GM23338 (cell line): Measurements from ENCODE around the gene CD302. TPM values are rescaled to one million over a fixed set of nuclear protein-coding genes. Genes with fewer than 3 reads are reported as not detected.

Experiments used
- ATAC-seq: fragments of 200-7000 bp; cut with Tn5 transposase; 3 replicates; pipeline ENCODE4 v1.9.1; 2020
- DNase-seq: peaks from one replicate; pipeline ENCODE4 v3.0.0-alpha.2; 2015; ENCODE audit warnings: low spot score
- H2AFZ ChIP-seq: fragments of 200-600 bp; sonication (generic); 2 replicates; pipeline ENCODE4 v1.8.0; 2016; ENCODE audit warnings: antibody characterized with exemption, mild to moderate bottlenecking, moderate library complexity
- H3F3A ChIP-seq: fragments of 200-600 bp; sonication (generic); replicated peaks from 2 replicates; pipeline ENCODE4 v1.8.0; 2017; ENCODE audit warnings: antibody characterized with exemption, mixed run types, low read depth
- H3K27ac ChIP-seq: fragments of 200-600 bp; sonication (generic); 2 replicates; pipeline ENCODE4 v1.6.1; 2016; ENCODE audit warnings: low read depth
- H3K27me3 ChIP-seq: fragments of 200-600 bp; sonication (generic); 2 replicates; pipeline ENCODE4 v1.8.0; 2016; ENCODE audit warnings: mild to moderate bottlenecking, mixed run types, moderate library complexity; ENCODE audit not compliant: insufficient read depth
- H3K36me3 ChIP-seq: fragments of 200-600 bp; sonication (generic); 2 replicates; pipeline ENCODE4 v1.8.0; 2016; ENCODE audit warnings: mild to moderate bottlenecking; ENCODE audit not compliant: insufficient read depth
- H3K4me1 ChIP-seq: fragments of 200-600 bp; sonication (generic); 2 replicates; pipeline ENCODE4 v1.8.0; 2016; ENCODE audit warnings: mild to moderate bottlenecking, moderate library complexity; ENCODE audit not compliant: insufficient read depth
- H3K4me2 ChIP-seq: fragments of 200-600 bp; sonication (generic); 2 replicates; pipeline ENCODE4 v1.7.1; 2017; ENCODE audit warnings: mixed run types
- H3K4me3 ChIP-seq: fragments of 200-600 bp; sonication (generic); 2 replicates; pipeline ENCODE4 v1.6.1; 2016; ENCODE audit warnings: mixed run types
- H3K79me2 ChIP-seq: fragments of 200-600 bp; sonication (generic); replicated peaks from 2 replicates; pipeline ENCODE4 v1.8.0; 2017; ENCODE audit warnings: mild to moderate bottlenecking; ENCODE audit not compliant: insufficient read depth
- H3K9me2 ChIP-seq: fragments of 200-600 bp; sonication (generic); 2 replicates; pipeline ENCODE4 v1.8.0; 2017; ENCODE audit not compliant: insufficient read depth
- H4K20me1 ChIP-seq: fragments of 200-600 bp; sonication (generic); replicated peaks from 2 replicates; pipeline ENCODE4 v1.8.0; 2017; ENCODE audit warnings: mild to moderate bottlenecking; ENCODE audit not compliant: insufficient read depth
- H3K27ac Mint-ChIP-seq: 2 replicates; pipeline ENCODE4 v1.8.0; 2020; ENCODE audit warnings: inconsistent platforms, mild to moderate bottlenecking, moderate library complexity, mixed read lengths
- H3K27me3 Mint-ChIP-seq: 3 replicates; pipeline ENCODE4 v1.8.0; 2022; ENCODE audit warnings: low read depth, mild to moderate bottlenecking, moderate library complexity, mixed read lengths, inconsistent platforms; ENCODE audit not compliant: insufficient read depth, poor library complexity
- H3K36me3 Mint-ChIP-seq: 3 replicates; pipeline ENCODE4 v1.8.0; 2021; ENCODE audit warnings: low read depth, mild to moderate bottlenecking, inconsistent platforms, moderate library complexity, mixed read lengths
- H3K4me1 Mint-ChIP-seq: 3 replicates; pipeline ENCODE4 v1.8.0; 2020; ENCODE audit warnings: mild to moderate bottlenecking, inconsistent platforms, mixed read lengths
- H3K4me3 Mint-ChIP-seq: 3 replicates; pipeline ENCODE4 v1.8.0; 2021; ENCODE audit warnings: moderate library complexity, mild to moderate bottlenecking, inconsistent platforms, mixed read lengths
- H3K9me3 Mint-ChIP-seq: 3 replicates; pipeline ENCODE4 v1.8.0; 2020; ENCODE audit warnings: moderate library complexity, mild to moderate bottlenecking, inconsistent platforms, mixed read lengths
- CREB1 ChIP-seq: fragments of 250-450 bp; sonication (Bioruptor Pico); IDR thresholded peaks from 2 replicates; pipeline ENCODE4 v1.5.0; 2020; ENCODE audit warnings: low read depth, mild to moderate bottlenecking, moderate library complexity
- EZH2 ChIP-seq: fragments of 200-600 bp; sonication (generic); IDR thresholded peaks from one replicate; pipeline ENCODE4 v1.8.0; 2017; ENCODE audit warnings: antibody characterized with exemption, mild to moderate bottlenecking, low read depth; ENCODE audit not compliant: unreplicated experiment
- EZH2phosphoT487 ChIP-seq: fragments of 200-600 bp; sonication (generic); IDR thresholded peaks from one replicate; pipeline ENCODE4 v1.8.1; 2018; ENCODE audit warnings: antibody characterized with exemption; ENCODE audit not compliant: unreplicated experiment
- JUNB ChIP-seq: IDR thresholded peaks from one replicate; pipeline ENCODE4 v1.6.1; 2016; ENCODE audit warnings: antibody characterized with exemption; ENCODE audit not compliant: unreplicated experiment
- NANOG ChIP-seq: IDR thresholded peaks from 2 replicates; pipeline ENCODE4 v1.6.1; 2016; ENCODE audit warnings: antibody characterized with exemption, borderline replicate concordance
- POLR2AphosphoS5 ChIP-seq: IDR thresholded peaks from 2 replicates; pipeline ENCODE4 v1.6.1; 2016; ENCODE audit warnings: antibody characterized with exemption, low read depth
- STAT1 ChIP-seq: IDR thresholded peaks from one replicate; pipeline ENCODE4 v1.6.1; 2016; ENCODE audit warnings: antibody characterized with exemption; ENCODE audit not compliant: unreplicated experiment
- ZNF114 ChIP-seq: fragments of 250-450 bp; sonication (Bioruptor Pico); IDR thresholded peaks from 2 replicates; pipeline ENCODE4 v1.5.0; 2020; ENCODE audit warnings: mild to moderate bottlenecking, moderate library complexity
- ZNF331 ChIP-seq: fragments of 250-450 bp; sonication (Bioruptor Pico); IDR thresholded peaks from 2 replicates; pipeline ENCODE4 v1.5.0; 2020; ENCODE audit warnings: low read depth, mild to moderate bottlenecking, moderate library complexity
- polyA plus RNA-seq: library from polyadenylated mRNA; unstranded; fragments of >200 nt; fragmentation: Nextera tagmentation; extraction: Ambion mirVana; gene quantifications from 2 replicates; pipeline ENCODE4 v1.2.1, GENCODE V29; 2016
- total RNA-seq: library from RNA; depleted of rRNA; stranded (reverse); fragments of >200 nt; shearing (Covaris generic); gene quantifications from 2 replicates; pipeline ENCODE4 v1.2.3, GENCODE V29; 2014
- TF ChIP-seq, protein P1 (sequence below): fragments of 250-450 bp; sonication (Bioruptor Pico); IDR thresholded peaks from 2 replicates; pipeline ENCODE4 v1.5.0; 2020; ENCODE audit warnings: mild to moderate bottlenecking, moderate library complexity
- TF ChIP-seq, protein P2 (sequence below), 2 experiments: fragments of 200-600 bp in 1 of 2; sonication (generic) in 1 of 2; conservative IDR thresholded peaks; 2 replicates each; pipeline versions ENCODE4 v1.5.1 to v1.6.1; 2016 to 2017; ENCODE audit warnings: antibody characterized with exemption in 2 of 2, low read depth in 2 of 2, mild to moderate bottlenecking in 2 of 2, moderate library complexity in 1 of 2
- TF ChIP-seq, protein P3 (sequence below): IDR thresholded peaks from 2 replicates; pipeline ENCODE4 v1.6.1; 2016; ENCODE audit warnings: antibody characterized with exemption
- TF ChIP-seq, protein P4 (sequence below): IDR thresholded peaks from one replicate; pipeline ENCODE4 v1.6.1; 2018; ENCODE audit warnings: antibody characterized with exemption; ENCODE audit not compliant: unreplicated experiment

CD302 gene
- total and polyA plus RNA-seq, 2 experiments from 2014 or later, result 1.6 to 1.9 TPM

DNA sequence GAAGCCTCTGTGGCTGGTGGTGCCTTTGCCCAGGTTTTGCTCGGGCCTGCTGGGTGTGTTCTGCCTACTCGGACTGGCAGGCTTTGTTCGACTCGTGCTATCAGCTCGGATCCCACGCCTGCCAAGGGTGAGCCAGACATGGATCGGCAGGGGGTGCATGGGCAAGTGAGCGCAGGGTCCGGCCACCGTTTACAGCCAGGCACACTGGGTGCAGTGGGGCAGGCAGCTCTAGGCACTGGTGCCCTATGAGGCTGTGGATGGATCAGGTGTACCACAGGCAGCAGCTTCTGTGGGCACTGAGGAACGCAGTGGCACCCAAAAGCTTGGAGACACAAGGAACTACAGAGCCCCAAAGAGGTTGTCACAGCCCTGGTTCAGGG is 60.1 kb downstream of the CD302 start:
- no peaks in the 10 kb centered on the region for H3K27me3 ChIP-seq
- H3K36me3 ChIP-seq, result peaks cover 24% of the 10 kb centered on the region; the same call in 1 of the 2 replicates
- ATAC-seq (peak; percentile 14; the same call in 2 of the 3 replicates), DNase-seq (no peak)
- H3K4me3 ChIP-seq, result no peak overlapping the region
- H3K4me1 ChIP-seq, result no peaks in the 10 kb centered on the region
- H3K4me3 Mint-ChIP-seq, result no peak overlapping the region
- peaks cover 99% of the 10 kb centered on the region for H3K79me2 ChIP-seq
- TF ChIP-seq EZH2, result no peak
- no peak for TF ChIP-seq STAT1
- TF ChIP-seq, protein P1, sequence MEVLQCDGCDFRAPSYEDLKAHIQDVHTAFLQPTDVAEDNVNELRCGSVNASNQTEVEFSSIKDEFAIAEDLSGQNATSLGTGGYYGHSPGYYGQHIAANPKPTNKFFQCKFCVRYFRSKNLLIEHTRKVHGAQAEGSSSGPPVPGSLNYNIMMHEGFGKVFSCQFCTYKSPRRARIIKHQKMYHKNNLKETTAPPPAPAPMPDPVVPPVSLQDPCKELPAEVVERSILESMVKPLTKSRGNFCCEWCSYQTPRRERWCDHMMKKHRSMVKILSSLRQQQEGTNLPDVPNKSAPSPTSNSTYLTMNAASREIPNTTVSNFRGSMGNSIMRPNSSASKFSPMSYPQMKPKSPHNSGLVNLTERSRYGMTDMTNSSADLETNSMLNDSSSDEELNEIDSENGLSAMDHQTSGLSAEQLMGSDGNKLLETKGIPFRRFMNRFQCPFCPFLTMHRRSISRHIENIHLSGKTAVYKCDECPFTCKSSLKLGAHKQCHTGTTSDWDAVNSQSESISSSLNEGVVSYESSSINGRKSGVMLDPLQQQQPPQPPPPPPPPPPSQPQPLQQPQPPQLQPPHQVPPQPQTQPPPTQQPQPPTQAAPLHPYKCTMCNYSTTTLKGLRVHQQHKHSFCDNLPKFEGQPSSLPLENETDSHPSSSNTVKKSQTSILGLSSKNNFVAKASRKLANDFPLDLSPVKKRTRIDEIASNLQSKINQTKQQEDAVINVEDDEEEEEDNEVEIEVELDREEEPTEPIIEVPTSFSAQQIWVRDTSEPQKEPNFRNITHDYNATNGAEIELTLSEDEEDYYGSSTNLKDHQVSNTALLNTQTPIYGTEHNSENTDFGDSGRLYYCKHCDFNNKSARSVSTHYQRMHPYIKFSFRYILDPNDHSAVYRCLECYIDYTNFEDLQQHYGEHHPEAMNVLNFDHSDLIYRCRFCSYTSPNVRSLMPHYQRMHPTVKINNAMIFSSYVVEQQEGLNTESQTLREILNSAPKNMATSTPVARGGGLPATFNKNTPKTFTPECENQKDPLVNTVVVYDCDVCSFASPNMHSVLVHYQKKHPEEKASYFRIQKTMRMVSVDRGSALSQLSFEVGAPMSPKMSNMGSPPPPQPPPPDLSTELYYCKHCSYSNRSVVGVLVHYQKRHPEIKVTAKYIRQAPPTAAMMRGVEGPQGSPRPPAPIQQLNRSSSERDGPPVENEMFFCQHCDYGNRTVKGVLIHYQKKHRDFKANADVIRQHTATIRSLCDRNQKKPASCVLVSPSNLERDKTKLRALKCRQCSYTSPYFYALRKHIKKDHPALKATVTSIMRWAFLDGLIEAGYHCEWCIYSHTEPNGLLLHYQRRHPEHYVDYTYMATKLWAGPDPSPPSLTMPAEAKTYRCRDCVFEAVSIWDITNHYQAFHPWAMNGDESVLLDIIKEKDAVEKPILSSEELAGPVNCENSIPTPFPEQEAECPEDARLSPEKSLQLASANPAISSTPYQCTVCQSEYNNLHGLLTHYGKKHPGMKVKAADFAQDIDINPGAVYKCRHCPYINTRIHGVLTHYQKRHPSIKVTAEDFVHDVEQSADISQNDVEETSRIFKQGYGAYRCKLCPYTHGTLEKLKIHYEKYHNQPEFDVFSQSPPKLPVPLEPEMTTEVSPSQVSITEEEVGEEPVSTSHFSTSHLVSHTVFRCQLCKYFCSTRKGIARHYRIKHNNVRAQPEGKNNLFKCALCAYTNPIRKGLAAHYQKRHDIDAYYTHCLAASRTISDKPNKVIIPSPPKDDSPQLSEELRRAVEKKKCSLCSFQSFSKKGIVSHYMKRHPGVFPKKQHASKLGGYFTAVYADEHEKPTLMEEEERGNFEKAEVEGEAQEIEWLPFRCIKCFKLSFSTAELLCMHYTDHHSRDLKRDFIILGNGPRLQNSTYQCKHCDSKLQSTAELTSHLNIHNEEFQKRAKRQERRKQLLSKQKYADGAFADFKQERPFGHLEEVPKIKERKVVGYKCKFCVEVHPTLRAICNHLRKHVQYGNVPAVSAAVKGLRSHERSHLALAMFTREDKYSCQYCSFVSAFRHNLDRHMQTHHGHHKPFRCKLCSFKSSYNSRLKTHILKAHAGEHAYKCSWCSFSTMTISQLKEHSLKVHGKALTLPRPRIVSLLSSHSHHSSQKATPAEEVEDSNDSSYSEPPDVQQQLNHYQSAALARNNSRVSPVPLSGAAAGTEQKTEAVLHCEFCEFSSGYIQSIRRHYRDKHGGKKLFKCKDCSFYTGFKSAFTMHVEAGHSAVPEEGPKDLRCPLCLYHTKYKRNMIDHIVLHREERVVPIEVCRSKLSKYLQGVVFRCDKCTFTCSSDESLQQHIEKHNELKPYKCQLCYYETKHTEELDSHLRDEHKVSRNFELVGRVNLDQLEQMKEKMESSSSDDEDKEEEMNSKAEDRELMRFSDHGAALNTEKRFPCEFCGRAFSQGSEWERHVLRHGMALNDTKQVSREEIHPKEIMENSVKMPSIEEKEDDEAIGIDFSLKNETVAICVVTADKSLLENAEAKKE, result no peak
- TF ChIP-seq CREB1 (CRISPR knock-in tag), result no peak
- TF ChIP-seq POLR2AphosphoS5, result no peak
- TF ChIP-seq NANOG, result no peak
- TF ChIP-seq, protein P2, sequence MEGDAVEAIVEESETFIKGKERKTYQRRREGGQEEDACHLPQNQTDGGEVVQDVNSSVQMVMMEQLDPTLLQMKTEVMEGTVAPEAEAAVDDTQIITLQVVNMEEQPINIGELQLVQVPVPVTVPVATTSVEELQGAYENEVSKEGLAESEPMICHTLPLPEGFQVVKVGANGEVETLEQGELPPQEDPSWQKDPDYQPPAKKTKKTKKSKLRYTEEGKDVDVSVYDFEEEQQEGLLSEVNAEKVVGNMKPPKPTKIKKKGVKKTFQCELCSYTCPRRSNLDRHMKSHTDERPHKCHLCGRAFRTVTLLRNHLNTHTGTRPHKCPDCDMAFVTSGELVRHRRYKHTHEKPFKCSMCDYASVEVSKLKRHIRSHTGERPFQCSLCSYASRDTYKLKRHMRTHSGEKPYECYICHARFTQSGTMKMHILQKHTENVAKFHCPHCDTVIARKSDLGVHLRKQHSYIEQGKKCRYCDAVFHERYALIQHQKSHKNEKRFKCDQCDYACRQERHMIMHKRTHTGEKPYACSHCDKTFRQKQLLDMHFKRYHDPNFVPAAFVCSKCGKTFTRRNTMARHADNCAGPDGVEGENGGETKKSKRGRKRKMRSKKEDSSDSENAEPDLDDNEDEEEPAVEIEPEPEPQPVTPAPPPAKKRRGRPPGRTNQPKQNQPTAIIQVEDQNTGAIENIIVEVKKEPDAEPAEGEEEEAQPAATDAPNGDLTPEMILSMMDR (conservative IDR thresholded peaks at IDR 0.05; ENCODE audit: low read depth in 2 of 2), result no peak
- TF ChIP-seq JUNB, result no peak
- TF ChIP-seq, protein P3, sequence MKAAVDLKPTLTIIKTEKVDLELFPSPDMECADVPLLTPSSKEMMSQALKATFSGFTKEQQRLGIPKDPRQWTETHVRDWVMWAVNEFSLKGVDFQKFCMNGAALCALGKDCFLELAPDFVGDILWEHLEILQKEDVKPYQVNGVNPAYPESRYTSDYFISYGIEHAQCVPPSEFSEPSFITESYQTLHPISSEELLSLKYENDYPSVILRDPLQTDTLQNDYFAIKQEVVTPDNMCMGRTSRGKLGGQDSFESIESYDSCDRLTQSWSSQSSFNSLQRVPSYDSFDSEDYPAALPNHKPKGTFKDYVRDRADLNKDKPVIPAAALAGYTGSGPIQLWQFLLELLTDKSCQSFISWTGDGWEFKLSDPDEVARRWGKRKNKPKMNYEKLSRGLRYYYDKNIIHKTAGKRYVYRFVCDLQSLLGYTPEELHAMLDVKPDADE, result no peak
- TF ChIP-seq, protein P4, sequence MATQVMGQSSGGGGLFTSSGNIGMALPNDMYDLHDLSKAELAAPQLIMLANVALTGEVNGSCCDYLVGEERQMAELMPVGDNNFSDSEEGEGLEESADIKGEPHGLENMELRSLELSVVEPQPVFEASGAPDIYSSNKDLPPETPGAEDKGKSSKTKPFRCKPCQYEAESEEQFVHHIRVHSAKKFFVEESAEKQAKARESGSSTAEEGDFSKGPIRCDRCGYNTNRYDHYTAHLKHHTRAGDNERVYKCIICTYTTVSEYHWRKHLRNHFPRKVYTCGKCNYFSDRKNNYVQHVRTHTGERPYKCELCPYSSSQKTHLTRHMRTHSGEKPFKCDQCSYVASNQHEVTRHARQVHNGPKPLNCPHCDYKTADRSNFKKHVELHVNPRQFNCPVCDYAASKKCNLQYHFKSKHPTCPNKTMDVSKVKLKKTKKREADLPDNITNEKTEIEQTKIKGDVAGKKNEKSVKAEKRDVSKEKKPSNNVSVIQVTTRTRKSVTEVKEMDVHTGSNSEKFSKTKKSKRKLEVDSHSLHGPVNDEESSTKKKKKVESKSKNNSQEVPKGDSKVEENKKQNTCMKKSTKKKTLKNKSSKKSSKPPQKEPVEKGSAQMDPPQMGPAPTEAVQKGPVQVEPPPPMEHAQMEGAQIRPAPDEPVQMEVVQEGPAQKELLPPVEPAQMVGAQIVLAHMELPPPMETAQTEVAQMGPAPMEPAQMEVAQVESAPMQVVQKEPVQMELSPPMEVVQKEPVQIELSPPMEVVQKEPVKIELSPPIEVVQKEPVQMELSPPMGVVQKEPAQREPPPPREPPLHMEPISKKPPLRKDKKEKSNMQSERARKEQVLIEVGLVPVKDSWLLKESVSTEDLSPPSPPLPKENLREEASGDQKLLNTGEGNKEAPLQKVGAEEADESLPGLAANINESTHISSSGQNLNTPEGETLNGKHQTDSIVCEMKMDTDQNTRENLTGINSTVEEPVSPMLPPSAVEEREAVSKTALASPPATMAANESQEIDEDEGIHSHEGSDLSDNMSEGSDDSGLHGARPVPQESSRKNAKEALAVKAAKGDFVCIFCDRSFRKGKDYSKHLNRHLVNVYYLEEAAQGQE, result no peak
- TF ChIP-seq ZNF114 (CRISPR knock-in tag), result no peak
- TF ChIP-seq EZH2phosphoT487, result no peak
- no peak for TF ChIP-seq ZNF331
- H3K9me3 Mint-ChIP-seq, result no peaks in the 10 kb centered on the region
- H3K27ac ChIP-seq, result no peak overlapping the region
- H3K36me3 Mint-ChIP-seq, result peaks cover 63% of the 10 kb centered on the region
- H3K27me3 Mint-ChIP-seq, result peaks cover 3% of the 10 kb centered on the region
- no peaks in the 10 kb centered on the region for H3K9me2 ChIP-seq
- no peaks in the 10 kb centered on the region for H3F3A ChIP-seq
- H4K20me1 ChIP-seq, result peaks cover 33% of the 10 kb centered on the region
- no peaks in the 10 kb centered on the region for H3K4me1 Mint-ChIP-seq
- no peak overlapping the region for H3K27ac Mint-ChIP-seq
- no peak overlapping the region for H2AFZ ChIP-seq
- no peak overlapping the region for H3K4me2 ChIP-seq
